ENCODE results near the gene HHEX. TPM values are rescaled to one million over a fixed set of nuclear protein-coding genes. Genes with fewer than 3 reads are reported as not detected.

The HHEX gene
- polyA plus RNA-seq, 1 donor from 2014 or later, result not detected

DNA sequence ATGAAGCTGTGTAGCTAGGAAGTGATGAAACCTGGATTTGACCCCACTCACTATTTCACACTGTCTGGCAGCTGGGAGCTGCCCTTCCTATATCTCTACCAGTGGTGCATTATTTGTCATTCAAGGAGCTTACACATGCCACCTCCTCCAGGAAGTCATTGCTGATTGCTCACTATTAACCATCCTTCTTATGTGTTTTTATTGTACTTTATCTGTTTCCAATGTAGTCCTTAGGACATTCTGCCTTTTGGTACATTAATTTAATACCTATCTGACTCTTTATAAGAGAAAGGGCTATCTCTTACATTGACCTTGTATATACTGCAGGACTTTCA, 31.0 kb downstream of the HHEX start:
- no peak overlapping the region for H3K27ac ChIP-seq (ENCODE audit: low read length)
- TF ChIP-seq POLR2AphosphoS5 (IDR thresholded peaks at IDR 0.05) (no peak), TAF1 (IDR thresholded peaks at IDR 0.05; ENCODE audit: low read depth) (no peak), MXI1 (conservative IDR thresholded peaks at IDR 0.05; ENCODE audit: poor library complexity, severe bottlenecking) (no peak)
- no peaks in the 10 kb centered on the region for H4K20me1 ChIP-seq (ENCODE audit: insufficient read depth)
- no peak overlapping the region for H3K4me2 ChIP-seq (ENCODE audit: low read length)
- no peaks in the 10 kb centered on the region for H3K79me2 ChIP-seq (replicated peaks; ENCODE audit: insufficient read depth, low read length)
- H3K9me2 ChIP-seq (ENCODE audit: insufficient read depth, low read length), result no peaks in the 10 kb centered on the region
- H3K9me3 ChIP-seq (ENCODE audit: low read length), result no peaks in the 10 kb centered on the region
- H2AFZ ChIP-seq (ENCODE audit: low read depth, low read length), result no peak overlapping the region
- no peaks in the 10 kb centered on the region for H3F3A ChIP-seq (ENCODE audit: insufficient read depth, low read length, poor library complexity, severe bottlenecking)
- H3K9ac ChIP-seq (ENCODE audit: low read length), result no peak overlapping the region
- no peak overlapping the region for H3K4me3 ChIP-seq (ENCODE audit: low read length)
- no peaks in the 10 kb centered on the region for H3K27me3 ChIP-seq (ENCODE audit: insufficient read depth, low read depth, low read length)
- no peaks in the 10 kb centered on the region for H3K36me3 ChIP-seq (ENCODE audit: insufficient read depth, low read length)

DNA sequence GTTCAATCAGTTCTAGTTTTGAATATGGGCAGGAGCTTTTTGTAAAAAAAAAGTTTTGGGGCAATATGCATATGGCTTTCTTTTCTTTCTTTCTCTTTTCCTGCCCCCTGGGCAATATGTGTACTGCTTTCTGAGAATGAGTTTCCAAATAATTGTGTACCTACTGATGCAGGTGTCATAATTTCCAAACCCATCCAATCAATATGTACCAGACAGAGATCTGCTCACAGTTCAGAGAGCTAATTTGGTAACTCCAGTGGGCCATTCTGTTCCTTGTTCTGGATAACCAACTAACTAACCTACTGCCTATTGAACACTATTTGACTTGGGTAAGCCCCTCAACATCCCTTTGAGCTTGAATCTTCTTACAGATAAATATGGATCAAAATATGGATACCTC, 32.6 kb downstream of the HHEX start:
- Histone ChIP-seq H4K20me1 (ENCODE audit: insufficient read depth) (no peaks in the 10 kb centered on the region), H2AFZ (ENCODE audit: low read depth, low read length) (no peak overlapping the region), H3K4me2 (ENCODE audit: low read length) (no peak overlapping the region), H3K9ac (ENCODE audit: low read length) (no peak overlapping the region), H3K9me2 (ENCODE audit: insufficient read depth, low read length) (no peaks in the 10 kb centered on the region), H3K79me2 (replicated peaks; ENCODE audit: insufficient read depth, low read length) (no peaks in the 10 kb centered on the region), H3K27me3 (ENCODE audit: insufficient read depth, low read depth, low read length) (no peaks in the 10 kb centered on the region), H3K4me3 (ENCODE audit: low read length) (no peak overlapping the region), H3K27ac (ENCODE audit: low read length) (no peak overlapping the region), H3F3A (ENCODE audit: insufficient read depth, low read length, poor library complexity, severe bottlenecking) (no peaks in the 10 kb centered on the region), H3K9me3 (ENCODE audit: low read length) (no peaks in the 10 kb centered on the region), H3K36me3 (ENCODE audit: insufficient read depth, low read length) (no peaks in the 10 kb centered on the region)
- TF ChIP-seq EP300 (conservative IDR thresholded peaks at IDR 0.05; ENCODE audit: poor library complexity, severe bottlenecking), result no peak
- no peak for TF ChIP-seq POLR2AphosphoS5 (IDR thresholded peaks at IDR 0.05)
- no peak for TF ChIP-seq SMC3 (conservative IDR thresholded peaks at IDR 0.05; ENCODE audit: poor library complexity)
- no peak for TF ChIP-seq EZH2 (IDR thresholded peaks at IDR 0.05; ENCODE audit: borderline replicate concordance, insufficient read depth, low read length, poor library complexity, severe bottlenecking)
- no peak for TF ChIP-seq MXI1 (conservative IDR thresholded peaks at IDR 0.05; ENCODE audit: poor library complexity, severe bottlenecking)
- TF ChIP-seq RAD21 (conservative IDR thresholded peaks at IDR 0.05), result no peak
- TF ChIP-seq, protein P1, sequence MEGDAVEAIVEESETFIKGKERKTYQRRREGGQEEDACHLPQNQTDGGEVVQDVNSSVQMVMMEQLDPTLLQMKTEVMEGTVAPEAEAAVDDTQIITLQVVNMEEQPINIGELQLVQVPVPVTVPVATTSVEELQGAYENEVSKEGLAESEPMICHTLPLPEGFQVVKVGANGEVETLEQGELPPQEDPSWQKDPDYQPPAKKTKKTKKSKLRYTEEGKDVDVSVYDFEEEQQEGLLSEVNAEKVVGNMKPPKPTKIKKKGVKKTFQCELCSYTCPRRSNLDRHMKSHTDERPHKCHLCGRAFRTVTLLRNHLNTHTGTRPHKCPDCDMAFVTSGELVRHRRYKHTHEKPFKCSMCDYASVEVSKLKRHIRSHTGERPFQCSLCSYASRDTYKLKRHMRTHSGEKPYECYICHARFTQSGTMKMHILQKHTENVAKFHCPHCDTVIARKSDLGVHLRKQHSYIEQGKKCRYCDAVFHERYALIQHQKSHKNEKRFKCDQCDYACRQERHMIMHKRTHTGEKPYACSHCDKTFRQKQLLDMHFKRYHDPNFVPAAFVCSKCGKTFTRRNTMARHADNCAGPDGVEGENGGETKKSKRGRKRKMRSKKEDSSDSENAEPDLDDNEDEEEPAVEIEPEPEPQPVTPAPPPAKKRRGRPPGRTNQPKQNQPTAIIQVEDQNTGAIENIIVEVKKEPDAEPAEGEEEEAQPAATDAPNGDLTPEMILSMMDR (IDR thresholded peaks at IDR 0.05; ENCODE audit: poor library complexity, severe bottlenecking), result no peak
- TF ChIP-seq TAF1 (IDR thresholded peaks at IDR 0.05; ENCODE audit: low read depth), result no peak
- TF ChIP-seq, protein P2, sequence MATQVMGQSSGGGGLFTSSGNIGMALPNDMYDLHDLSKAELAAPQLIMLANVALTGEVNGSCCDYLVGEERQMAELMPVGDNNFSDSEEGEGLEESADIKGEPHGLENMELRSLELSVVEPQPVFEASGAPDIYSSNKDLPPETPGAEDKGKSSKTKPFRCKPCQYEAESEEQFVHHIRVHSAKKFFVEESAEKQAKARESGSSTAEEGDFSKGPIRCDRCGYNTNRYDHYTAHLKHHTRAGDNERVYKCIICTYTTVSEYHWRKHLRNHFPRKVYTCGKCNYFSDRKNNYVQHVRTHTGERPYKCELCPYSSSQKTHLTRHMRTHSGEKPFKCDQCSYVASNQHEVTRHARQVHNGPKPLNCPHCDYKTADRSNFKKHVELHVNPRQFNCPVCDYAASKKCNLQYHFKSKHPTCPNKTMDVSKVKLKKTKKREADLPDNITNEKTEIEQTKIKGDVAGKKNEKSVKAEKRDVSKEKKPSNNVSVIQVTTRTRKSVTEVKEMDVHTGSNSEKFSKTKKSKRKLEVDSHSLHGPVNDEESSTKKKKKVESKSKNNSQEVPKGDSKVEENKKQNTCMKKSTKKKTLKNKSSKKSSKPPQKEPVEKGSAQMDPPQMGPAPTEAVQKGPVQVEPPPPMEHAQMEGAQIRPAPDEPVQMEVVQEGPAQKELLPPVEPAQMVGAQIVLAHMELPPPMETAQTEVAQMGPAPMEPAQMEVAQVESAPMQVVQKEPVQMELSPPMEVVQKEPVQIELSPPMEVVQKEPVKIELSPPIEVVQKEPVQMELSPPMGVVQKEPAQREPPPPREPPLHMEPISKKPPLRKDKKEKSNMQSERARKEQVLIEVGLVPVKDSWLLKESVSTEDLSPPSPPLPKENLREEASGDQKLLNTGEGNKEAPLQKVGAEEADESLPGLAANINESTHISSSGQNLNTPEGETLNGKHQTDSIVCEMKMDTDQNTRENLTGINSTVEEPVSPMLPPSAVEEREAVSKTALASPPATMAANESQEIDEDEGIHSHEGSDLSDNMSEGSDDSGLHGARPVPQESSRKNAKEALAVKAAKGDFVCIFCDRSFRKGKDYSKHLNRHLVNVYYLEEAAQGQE (IDR thresholded peaks at IDR 0.05; ENCODE audit: borderline replicate concordance), result no peak

DNA sequence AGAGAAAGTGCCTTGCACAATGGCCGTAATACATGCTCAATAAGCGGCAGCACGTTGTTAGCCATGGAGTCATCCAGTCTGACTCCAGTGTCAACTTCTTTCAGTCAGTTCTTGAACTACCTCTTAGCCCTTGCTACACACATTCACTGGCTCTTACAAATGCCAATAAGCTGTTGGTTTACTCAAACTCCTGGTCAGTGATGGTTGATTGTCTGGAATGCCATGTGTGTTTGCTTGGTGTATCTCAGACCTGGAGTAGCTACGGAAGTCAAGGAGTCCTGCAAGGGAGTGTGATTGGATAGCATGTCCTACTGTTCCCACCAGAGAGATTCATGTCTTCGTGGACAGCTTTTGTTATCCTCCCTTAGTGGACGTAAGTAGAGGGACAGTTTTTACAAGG, 37.4 kb downstream of the HHEX start:
- Histone ChIP-seq H3K4me3 (ENCODE audit: low read length) (no peak overlapping the region), H3K9ac (ENCODE audit: low read length) (no peak overlapping the region), H3F3A (ENCODE audit: insufficient read depth, low read length, poor library complexity, severe bottlenecking) (no peaks in the 10 kb centered on the region), H3K27me3 (ENCODE audit: insufficient read depth, low read depth, low read length) (no peaks in the 10 kb centered on the region), H4K20me1 (ENCODE audit: insufficient read depth) (no peaks in the 10 kb centered on the region), H3K79me2 (replicated peaks; ENCODE audit: insufficient read depth, low read length) (no peaks in the 10 kb centered on the region), H3K9me3 (ENCODE audit: low read length) (no peaks in the 10 kb centered on the region), H3K4me2 (ENCODE audit: low read length) (no peak overlapping the region), H3K27ac (ENCODE audit: low read length) (no peak overlapping the region), H2AFZ (ENCODE audit: low read depth, low read length) (no peak overlapping the region), H3K9me2 (ENCODE audit: insufficient read depth, low read length) (no peaks in the 10 kb centered on the region), H3K36me3 (ENCODE audit: insufficient read depth, low read length) (no peaks in the 10 kb centered on the region)
- TF ChIP-seq EP300 (conservative IDR thresholded peaks at IDR 0.05; ENCODE audit: poor library complexity, severe bottlenecking), result no peak
- TF ChIP-seq, protein P2 (IDR thresholded peaks at IDR 0.05; ENCODE audit: borderline replicate concordance), result no peak
